ENCODE results near the gene MYF6. TPM values are rescaled to one million over a fixed set of nuclear protein-coding genes. Genes with fewer than 3 reads are reported as not detected.

Gene MYF6
- polyA plus RNA-seq, 1 experiment, result 0.06 TPM

GRCh38 chr12:80704420-80704819, 3.0 kb upstream of the MYF6 start:
- CTCF ChIA-PET, result no interaction called here
- Histone ChIP-seq H3K36me3 (ENCODE audit: control insufficient read depth, insufficient read depth, low read length) (no peaks in the 10 kb centered on the region), H3K27me3 (ENCODE audit: control insufficient read depth, insufficient read depth, low read length) (no peaks in the 10 kb centered on the region), H3K4me3 (ENCODE audit: low read depth, low read length) (no peak overlapping the region)
- POLR2A ChIA-PET, result no interaction called here
- no peak for DNase-seq (ENCODE audit: low read depth)
- no peak for TF ChIP-seq CTCF (IDR thresholded peaks at IDR 0.05; ENCODE audit: insufficient read depth, low read depth, low read length)

GRCh38 chr12:80707830-80708258, 410 bp downstream of the MYF6 start:
- no peaks in the 10 kb centered on the region for H3K36me3 ChIP-seq (ENCODE audit: control insufficient read depth, insufficient read depth, low read length)
- POLR2A ChIA-PET, result no interaction called here
- DNase-seq (ENCODE audit: low read depth), result no peak
- H3K27me3 ChIP-seq (ENCODE audit: control insufficient read depth, insufficient read depth, low read length), result no peaks in the 10 kb centered on the region
- CTCF ChIA-PET, result no interaction called here
- no peak for TF ChIP-seq CTCF (IDR thresholded peaks at IDR 0.05; ENCODE audit: insufficient read depth, low read depth, low read length)
- no peak overlapping the region for H3K4me3 ChIP-seq (ENCODE audit: low read depth, low read length)

- no peaks in the 10 kb centered on the region for H3K36me3 ChIP-seq (ENCODE audit: control insufficient read depth, insufficient read depth, low read length)
- ChIA-PET POLR2A (no interaction called here), CTCF (no interaction called here)
- no peak overlapping the region for H3K4me3 ChIP-seq (ENCODE audit: low read depth, low read length)
- H3K27me3 ChIP-seq (ENCODE audit: control insufficient read depth, insufficient read depth, low read length), result no peaks in the 10 kb centered on the region
- no peak for DNase-seq (ENCODE audit: low read depth)
- TF ChIP-seq CTCF (IDR thresholded peaks at IDR 0.05; ENCODE audit: insufficient read depth, low read depth, low read length), result no peak
Observed at GRCh38 chr12:80708259-80708974, 983 bp downstream of the MYF6 start.

GRCh38 chr12:80708975-80709328, 1.5 kb downstream of the MYF6 start:
- no peak for TF ChIP-seq CTCF (IDR thresholded peaks at IDR 0.05; ENCODE audit: insufficient read depth, low read depth, low read length)
- ChIA-PET CTCF (no interaction called here), POLR2A (no interaction called here)
- DNase-seq (ENCODE audit: low read depth), result no peak
- Histone ChIP-seq H3K36me3 (ENCODE audit: control insufficient read depth, insufficient read depth, low read length) (no peaks in the 10 kb centered on the region), H3K4me3 (ENCODE audit: low read depth, low read length) (no peak overlapping the region), H3K27me3 (ENCODE audit: control insufficient read depth, insufficient read depth, low read length) (no peaks in the 10 kb centered on the region)

GRCh38 chr12:80709811-80710726, 2.6 kb downstream of the MYF6 start:
- DNase-seq (ENCODE audit: low read depth), result no peak
- ChIA-PET POLR2A (no interaction called here), CTCF (interaction anchor here (1.7 kb wide), 1 partner anchor 8 kb away, joined by 3 read pairs; no protein-coding TSS in a partner anchor)
- H3K27me3 ChIP-seq (ENCODE audit: control insufficient read depth, insufficient read depth, low read length), result no peaks in the 10 kb centered on the region
- TF ChIP-seq CTCF (IDR thresholded peaks at IDR 0.05; ENCODE audit: insufficient read depth, low read depth, low read length), result no peak
- no peaks in the 10 kb centered on the region for H3K36me3 ChIP-seq (ENCODE audit: control insufficient read depth, insufficient read depth, low read length)
- H3K4me3 ChIP-seq (ENCODE audit: low read depth, low read length), result no peak overlapping the region
